Lower leg skin (tissue), 3 donors: Measurements from ENCODE around the gene NCKIPSD.

Experiments
- POLR2A ChIP-seq, 2 donors: fragments of 450-650 bp; IDR thresholded peaks; one replicate each; pipeline ENCODE4 v1.6.1; 2016 to 2017; ENCODE audit warnings: antibody characterized with exemption in 2 of 2, mild to moderate bottlenecking in 1 of 2, moderate library complexity in 1 of 2
- TF ChIP-seq, protein P1 (sequence below), 3 donors: fragments of 450-650 bp; IDR thresholded peaks; one replicate each; pipeline ENCODE4 v1.5.1; 2016; ENCODE audit warnings: antibody characterized with exemption in 3 of 3, mild to moderate bottlenecking in 3 of 3, moderate library complexity in 2 of 3

DNA sequence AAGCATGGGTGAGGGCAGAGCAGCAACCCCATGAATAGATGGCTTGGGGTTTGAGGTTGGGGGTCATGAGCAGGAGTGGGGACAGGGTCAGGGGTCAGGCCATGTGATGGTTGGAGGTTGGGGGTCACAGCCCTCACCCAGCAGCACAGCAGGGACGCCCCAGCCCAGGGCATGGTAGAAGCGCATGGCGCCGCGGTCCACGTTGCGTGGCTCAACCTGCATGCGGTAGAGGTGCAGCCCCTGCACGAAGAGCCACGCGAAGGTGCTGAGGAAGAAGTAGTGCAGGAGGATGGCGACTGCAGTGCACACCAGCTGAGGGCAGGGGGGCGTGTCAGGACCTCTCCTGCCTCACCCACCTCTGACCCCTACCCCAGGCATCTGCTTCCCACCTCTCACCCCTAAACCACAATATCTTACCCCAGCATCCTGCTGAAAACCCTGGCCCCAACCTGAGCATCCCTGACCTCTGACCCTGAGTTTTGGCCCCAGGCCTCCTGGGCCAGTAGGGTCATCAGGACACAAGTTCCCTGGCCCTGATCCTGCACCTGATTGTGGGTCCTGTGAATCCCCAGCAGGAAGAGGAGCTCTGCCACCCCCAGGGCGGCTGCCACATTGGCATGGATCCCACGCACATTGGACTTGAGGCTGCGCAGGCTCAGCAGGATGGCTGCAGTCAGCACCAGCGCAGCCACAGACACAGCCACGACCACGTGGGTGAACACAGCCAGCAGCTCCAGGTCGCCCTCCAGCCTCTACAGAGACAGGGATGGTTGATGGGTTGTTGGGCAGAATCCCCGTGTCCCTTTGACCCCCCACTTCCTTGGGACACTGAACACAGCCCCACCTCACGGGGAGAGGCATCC is 40.6 kb downstream of the NCKIPSD start:
- TF ChIP-seq, protein P1, sequence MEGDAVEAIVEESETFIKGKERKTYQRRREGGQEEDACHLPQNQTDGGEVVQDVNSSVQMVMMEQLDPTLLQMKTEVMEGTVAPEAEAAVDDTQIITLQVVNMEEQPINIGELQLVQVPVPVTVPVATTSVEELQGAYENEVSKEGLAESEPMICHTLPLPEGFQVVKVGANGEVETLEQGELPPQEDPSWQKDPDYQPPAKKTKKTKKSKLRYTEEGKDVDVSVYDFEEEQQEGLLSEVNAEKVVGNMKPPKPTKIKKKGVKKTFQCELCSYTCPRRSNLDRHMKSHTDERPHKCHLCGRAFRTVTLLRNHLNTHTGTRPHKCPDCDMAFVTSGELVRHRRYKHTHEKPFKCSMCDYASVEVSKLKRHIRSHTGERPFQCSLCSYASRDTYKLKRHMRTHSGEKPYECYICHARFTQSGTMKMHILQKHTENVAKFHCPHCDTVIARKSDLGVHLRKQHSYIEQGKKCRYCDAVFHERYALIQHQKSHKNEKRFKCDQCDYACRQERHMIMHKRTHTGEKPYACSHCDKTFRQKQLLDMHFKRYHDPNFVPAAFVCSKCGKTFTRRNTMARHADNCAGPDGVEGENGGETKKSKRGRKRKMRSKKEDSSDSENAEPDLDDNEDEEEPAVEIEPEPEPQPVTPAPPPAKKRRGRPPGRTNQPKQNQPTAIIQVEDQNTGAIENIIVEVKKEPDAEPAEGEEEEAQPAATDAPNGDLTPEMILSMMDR (IDR thresholded peaks at IDR 0.05): no peak
- TF ChIP-seq POLR2A (IDR thresholded peaks at IDR 0.05): no peak
